Mesothelial cell of epicardium (in vitro differentiated cells): ENCODE results near the gene POLD1. TPM values are rescaled to one million over a fixed set of nuclear protein-coding genes. Genes with fewer than 3 reads are reported as not detected.
A peak's percentile ranks its signal among the peaks of the same experiment; 100 is the strongest.
"Not testable (repeated sequence)": the region's sequence is repeated elsewhere in the genome, so short reads cannot be mapped to it uniquely, and the experiment has no call there.

Source experiments
- DNase-seq, 2 experiments: peaks; one replicate each; pipeline ENCODE4 v3.0.0; 2021; ENCODE audit warnings: low spot score in 2 of 2; ENCODE audit not compliant: unreplicated experiment in 2 of 2
- H3K27ac Mint-ChIP-seq: 2 replicates; pipeline ENCODE4 v1.8.0; 2021; ENCODE audit warnings: mixed read lengths
- H3K27me3 Mint-ChIP-seq: 2 replicates; pipeline ENCODE4 v1.8.0; 2021; ENCODE audit warnings: low read depth, mixed read lengths
- H3K36me3 Mint-ChIP-seq: 2 replicates; pipeline ENCODE4 v1.8.0; 2021; ENCODE audit warnings: mixed read lengths
- H3K4me1 Mint-ChIP-seq: 2 replicates; pipeline ENCODE4 v1.8.0; 2021; ENCODE audit warnings: mixed read lengths
- H3K4me3 Mint-ChIP-seq: 2 replicates; pipeline ENCODE4 v1.8.0; 2021; ENCODE audit warnings: mild to moderate bottlenecking, moderate library complexity, mixed read lengths
- H3K9me3 Mint-ChIP-seq: 2 replicates; pipeline ENCODE4 v1.8.0; 2021; ENCODE audit warnings: mixed read lengths
- total RNA-seq: library from RNA; stranded (reverse); gene quantifications from 3 replicates; pipeline ENCODE4 v1.2.1, GENCODE V29; 2021
- TF ChIP-seq, protein P1 (sequence below): fragments of 200-600 bp; sonication (generic); IDR thresholded peaks from one replicate; pipeline ENCODE4 v1.5.0; 2021; ENCODE audit warnings: antibody characterized with exemption; ENCODE audit not compliant: unreplicated experiment

Gene POLD1
- total RNA-seq, 1 donor from 2014 or later: 60.6 TPM

DNA sequence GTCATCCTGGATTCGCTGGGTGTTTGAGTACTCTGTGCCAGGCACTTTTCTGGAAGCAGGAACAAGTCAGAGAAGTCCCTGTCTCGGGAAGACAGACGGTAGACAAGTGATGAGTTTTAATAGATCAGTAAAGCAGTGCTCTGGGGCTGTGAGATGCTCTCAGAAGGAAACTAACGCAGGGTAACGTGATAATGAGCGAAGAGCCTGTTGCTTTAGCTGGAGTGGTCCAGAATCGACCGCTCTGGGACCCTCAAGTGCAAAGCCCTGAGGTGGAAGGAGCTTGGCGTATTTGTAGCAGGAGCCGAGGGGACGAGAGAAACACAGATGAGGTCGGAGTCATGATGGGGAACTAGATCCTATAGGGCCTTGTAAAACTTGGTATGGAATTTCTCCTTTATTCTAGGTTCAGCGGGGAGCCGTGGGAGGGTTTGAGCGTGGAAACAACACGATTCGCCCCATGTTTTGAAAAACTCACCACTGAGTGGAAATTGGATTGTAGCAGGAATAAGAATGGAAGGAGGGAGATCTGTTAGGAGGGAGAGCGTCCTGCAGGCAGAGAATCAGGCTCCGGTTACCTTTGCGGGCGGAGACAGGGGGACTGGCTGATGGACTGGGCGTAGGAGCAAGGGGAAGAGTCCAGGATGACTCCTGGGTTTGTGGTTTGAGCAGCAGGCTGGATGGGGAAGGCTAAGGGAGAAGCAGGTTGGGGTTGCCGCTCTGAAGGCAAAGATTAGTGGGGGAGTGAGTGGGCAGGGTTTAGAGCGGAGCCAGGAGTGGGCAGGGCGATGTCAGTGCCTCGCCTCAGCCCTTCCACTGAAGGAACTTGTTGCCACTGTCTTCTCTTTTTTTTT is 763 bp downstream of the POLD1 start:
- DNase-seq: no peak
- Mint-ChIP-seq H3K27ac (peak overlapping the region; percentile 91), H3K9me3 (no peaks in the 10 kb centered on the region), H3K4me1 (peaks cover 22% of the 10 kb centered on the region), H3K4me3 (peak overlapping the region; percentile 86), H3K27me3 (no peaks in the 10 kb centered on the region), H3K36me3 (peaks cover 6% of the 10 kb centered on the region)
- TF ChIP-seq, protein P1, sequence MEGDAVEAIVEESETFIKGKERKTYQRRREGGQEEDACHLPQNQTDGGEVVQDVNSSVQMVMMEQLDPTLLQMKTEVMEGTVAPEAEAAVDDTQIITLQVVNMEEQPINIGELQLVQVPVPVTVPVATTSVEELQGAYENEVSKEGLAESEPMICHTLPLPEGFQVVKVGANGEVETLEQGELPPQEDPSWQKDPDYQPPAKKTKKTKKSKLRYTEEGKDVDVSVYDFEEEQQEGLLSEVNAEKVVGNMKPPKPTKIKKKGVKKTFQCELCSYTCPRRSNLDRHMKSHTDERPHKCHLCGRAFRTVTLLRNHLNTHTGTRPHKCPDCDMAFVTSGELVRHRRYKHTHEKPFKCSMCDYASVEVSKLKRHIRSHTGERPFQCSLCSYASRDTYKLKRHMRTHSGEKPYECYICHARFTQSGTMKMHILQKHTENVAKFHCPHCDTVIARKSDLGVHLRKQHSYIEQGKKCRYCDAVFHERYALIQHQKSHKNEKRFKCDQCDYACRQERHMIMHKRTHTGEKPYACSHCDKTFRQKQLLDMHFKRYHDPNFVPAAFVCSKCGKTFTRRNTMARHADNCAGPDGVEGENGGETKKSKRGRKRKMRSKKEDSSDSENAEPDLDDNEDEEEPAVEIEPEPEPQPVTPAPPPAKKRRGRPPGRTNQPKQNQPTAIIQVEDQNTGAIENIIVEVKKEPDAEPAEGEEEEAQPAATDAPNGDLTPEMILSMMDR: no peak

DNA sequence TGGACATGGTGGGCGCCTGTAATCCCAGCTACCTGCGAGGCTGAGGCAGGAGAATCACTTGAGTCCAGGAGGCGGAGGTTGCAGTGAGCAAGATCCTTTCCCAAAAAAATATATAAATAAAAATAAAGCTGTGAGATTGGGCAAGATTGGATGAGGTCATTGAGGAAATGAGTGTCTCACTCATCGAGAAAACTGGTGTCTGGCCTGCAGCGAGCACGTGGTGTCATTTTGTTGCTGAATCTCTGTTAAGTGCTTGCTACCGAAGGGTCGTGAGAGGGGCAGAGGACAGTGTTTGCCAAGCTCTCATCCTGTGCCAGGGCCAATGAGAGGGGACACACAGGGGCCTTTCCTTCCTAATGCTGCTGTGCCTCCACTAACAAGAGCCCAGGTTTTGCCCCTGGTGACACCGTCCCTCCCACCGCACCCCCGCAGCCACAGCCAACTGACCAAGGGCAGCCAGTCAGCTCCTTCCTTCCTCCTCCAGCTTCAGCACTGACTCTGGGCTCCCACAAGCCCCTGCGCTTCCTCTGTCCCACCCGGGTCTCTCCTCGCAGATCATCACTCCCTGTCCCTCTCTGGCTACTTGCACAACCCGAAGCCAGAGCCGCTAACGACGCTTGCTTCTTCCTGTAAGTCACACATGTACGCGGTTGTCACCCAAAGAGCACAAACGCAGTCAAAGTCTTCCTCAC is 3.2 kb downstream of the POLD1 start:
- Mint-ChIP-seq H3K36me3 (peaks cover 20% of the 10 kb centered on the region), H3K4me3 (no peak overlapping the region), H3K9me3 (no peaks in the 10 kb centered on the region), H3K27me3 (no peaks in the 10 kb centered on the region), H3K27ac (no peak overlapping the region), H3K4me1 (peaks cover 22% of the 10 kb centered on the region)
- DNase-seq: no peak
- TF ChIP-seq, protein P1: no peak

DNA sequence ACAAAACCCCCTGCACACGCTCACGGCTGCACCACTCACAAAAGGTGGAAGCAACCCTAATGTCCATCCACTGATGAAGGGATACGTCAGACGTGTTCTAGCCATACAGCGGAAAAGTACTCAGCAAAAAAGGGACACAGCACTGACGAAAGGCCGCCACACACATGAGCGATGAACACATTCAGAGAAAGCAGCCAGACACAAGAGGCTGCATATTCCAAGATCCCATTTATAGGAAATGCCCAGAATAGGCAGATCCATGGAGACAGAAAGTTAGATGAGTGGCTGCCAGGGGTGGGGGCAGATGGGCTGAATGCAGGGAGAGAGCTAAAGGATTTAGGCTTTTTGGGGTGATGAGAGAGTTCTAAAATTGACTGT is 3.7 kb downstream of the POLD1 start:
- peaks cover 22% of the 10 kb centered on the region for H3K4me1 Mint-ChIP-seq
- no peak for DNase-seq
- no peaks in the 10 kb centered on the region for H3K9me3 Mint-ChIP-seq
- H3K27me3 Mint-ChIP-seq: no peaks in the 10 kb centered on the region
- peaks cover 22% of the 10 kb centered on the region for H3K36me3 Mint-ChIP-seq
- TF ChIP-seq, protein P1: no peak
- no peak overlapping the region for H3K27ac Mint-ChIP-seq
- H3K4me3 Mint-ChIP-seq: no peak overlapping the region

DNA sequence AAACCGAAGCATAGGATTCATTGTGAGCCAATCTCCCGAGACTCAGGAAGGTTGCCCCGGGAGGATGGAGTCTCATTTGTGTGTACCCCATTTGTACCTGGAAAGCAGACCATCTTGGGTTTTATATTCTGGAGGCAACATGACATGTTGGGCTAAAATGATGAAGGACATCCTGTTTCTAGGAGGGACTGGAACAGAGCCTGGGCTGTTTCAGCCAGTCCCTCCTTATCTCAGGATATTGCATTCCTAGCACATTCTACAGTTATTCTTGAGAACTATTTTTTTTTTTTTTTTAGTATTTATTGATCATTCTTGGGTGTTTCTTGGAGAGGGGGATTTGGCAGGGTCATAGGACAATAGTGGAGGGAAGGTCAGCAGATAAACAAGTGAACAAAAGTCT is 6.1 kb downstream of the POLD1 start:
- peaks cover 33% of the 10 kb centered on the region for H3K36me3 Mint-ChIP-seq
- H3K4me3 Mint-ChIP-seq, H3K27me3 Mint-ChIP-seq, H3K27ac Mint-ChIP-seq, H3K4me1 Mint-ChIP-seq, H3K9me3 Mint-ChIP-seq, DNase-seq: not testable (repeated sequence)

DNA sequence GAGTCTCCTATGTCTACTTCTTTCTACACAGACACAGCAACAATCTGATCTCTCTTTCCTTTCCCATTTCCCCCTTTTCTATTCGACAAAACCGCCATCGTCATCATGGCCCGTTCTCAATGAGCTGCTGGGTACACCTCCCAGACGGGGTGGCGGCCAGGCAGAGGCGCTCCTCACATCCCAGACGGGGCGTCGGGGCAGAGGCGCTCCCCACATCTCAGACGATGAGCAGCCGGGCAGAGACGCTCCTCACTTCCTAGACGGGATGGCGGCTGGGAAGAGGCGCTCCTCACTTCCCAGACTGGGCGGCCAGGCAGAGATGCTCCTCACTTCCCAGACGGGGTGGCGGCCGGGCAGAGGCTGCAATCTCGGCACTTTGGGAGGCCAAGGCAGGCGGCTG is 6.8 kb downstream of the POLD1 start:
- peaks cover 36% of the 10 kb centered on the region for H3K36me3 Mint-ChIP-seq
- not testable (repeated sequence) for DNase-seq, H3K27me3 Mint-ChIP-seq, H3K4me1 Mint-ChIP-seq, H3K9me3 Mint-ChIP-seq, H3K27ac Mint-ChIP-seq, H3K4me3 Mint-ChIP-seq

DNA sequence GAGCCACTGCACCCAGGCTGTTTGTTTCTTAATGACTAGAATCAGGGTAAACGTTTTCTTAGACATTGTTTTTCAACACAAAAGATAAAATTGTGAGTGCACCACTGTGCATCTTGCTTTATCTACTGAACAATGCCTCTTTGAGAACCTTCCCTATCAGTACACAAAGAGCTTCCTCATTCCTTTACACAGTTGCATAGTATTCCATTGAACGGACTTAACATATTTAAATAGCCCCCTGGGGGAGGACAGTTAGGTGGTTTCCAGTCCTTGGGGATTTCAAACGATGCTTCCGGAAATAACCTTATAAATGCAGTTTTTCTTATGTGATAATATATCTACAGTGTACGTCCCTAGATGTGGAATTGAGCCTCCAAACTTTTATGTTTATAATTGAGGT is 8.6 kb downstream of the POLD1 start:
- no peak overlapping the region for H3K4me3 Mint-ChIP-seq
- H3K4me1 Mint-ChIP-seq: no peaks in the 10 kb centered on the region
- no peak for DNase-seq
- no peaks in the 10 kb centered on the region for H3K9me3 Mint-ChIP-seq
- H3K36me3 Mint-ChIP-seq: peaks cover 34% of the 10 kb centered on the region
- H3K27ac Mint-ChIP-seq: no peak overlapping the region
- H3K27me3 Mint-ChIP-seq: no peaks in the 10 kb centered on the region
- TF ChIP-seq, protein P1: no peak
